K562 (cell line): ENCODE results near the gene NTSR2.

ENCODE experiments used
- BRD4 ChIP-seq: fragments of 200-600 bp; sonication (generic); IDR thresholded peaks from 2 replicates; pipeline ENCODE4 v1.6.1; 2017; ENCODE audit warnings: inconsistent platforms
- FOXP1 ChIP-seq: sonication (generic); formaldehyde crosslinking; IDR thresholded peaks from 2 replicates; pipeline ENCODE4 v1.8.0; 2022; ENCODE audit warnings: mild to moderate bottlenecking, missing genetic modification reagents
- JUNB ChIP-seq: fragments of 450-650 bp; formaldehyde crosslinking; conservative IDR thresholded peaks from 2 replicates; pipeline ENCODE4 v1.4.0; 2020; ENCODE audit warnings: mild to moderate bottlenecking
- JUND ChIP-seq, 2 experiments: IDR thresholded peaks; 2 replicates in 1 of 2; 3 replicates in 1 of 2; pipeline ENCODE4 v1.6.1; 2011; ENCODE audit warnings: borderline replicate concordance in 2 of 2, low read depth in 2 of 2, low read length in 2 of 2, improper control_type of control experiment in 1 of 2, missing biosample characterization in 1 of 2, missing genetic modification characterization in 1 of 2, missing genetic modification reagents in 1 of 2
- KDM4B ChIP-seq, 2 experiments: fragments of 450-650 bp in 1 of 2; sonication (generic) in 1 of 2; IDR thresholded peaks; 2 replicates each; pipeline ENCODE4 v1.6.1; 2016 to 2017; ENCODE audit warnings: borderline replicate concordance in 2 of 2, antibody characterized with exemption in 1 of 2, low read depth in 1 of 2, mild to moderate bottlenecking in 1 of 2
- POLR2A ChIP-seq: fragments of 450-650 bp; conservative IDR thresholded peaks from 2 replicates; pipeline ENCODE4 v1.6.1; 2016
- ZNF717 ChIP-seq: fragments of 250-450 bp; sonication (Bioruptor Pico); IDR thresholded peaks from 2 replicates; pipeline ENCODE4 v1.5.0; 2021
- TF ChIP-seq, protein P1 (sequence below): sonication (generic); formaldehyde crosslinking; IDR thresholded peaks from 2 replicates; pipeline ENCODE4 v1.9.0; 2022; ENCODE audit warnings: mild to moderate bottlenecking, missing genetic modification reagents
- TF ChIP-seq, protein P2 (sequence below): fragments of 250-450 bp; sonication (Bioruptor Pico); IDR thresholded peaks from 2 replicates; pipeline ENCODE4 v1.8.0; 2021; ENCODE audit warnings: borderline replicate concordance, mild to moderate bottlenecking, moderate library complexity; ENCODE audit not compliant: poor library complexity, severe bottlenecking
- TF ChIP-seq, protein P3 (sequence below): sonication (generic); formaldehyde crosslinking; IDR thresholded peaks from 2 replicates; pipeline ENCODE4 v1.8.0; 2022; ENCODE audit warnings: missing genetic modification reagents, mild to moderate bottlenecking, borderline replicate concordance
- TF ChIP-seq, protein P4 (sequence below): sonication (generic); formaldehyde crosslinking; IDR thresholded peaks from 2 replicates; pipeline ENCODE4 v1.8.0; 2023; ENCODE audit warnings: missing genetic modification reagents, mild to moderate bottlenecking, borderline replicate concordance
- TF ChIP-seq, protein P5 (sequence below), 3 experiments: IDR thresholded peaks in 2 of 3; conservative IDR thresholded peaks in 1 of 3; 2 replicates each; pipeline ENCODE4 v1.5.1; 2011 to 2012; ENCODE audit warnings: low read length in 3 of 3, mild to moderate bottlenecking in 3 of 3, control low read depth in 2 of 3, improper control_type of control experiment in 1 of 3, inconsistent platforms in 1 of 3, low read depth in 1 of 3, mixed read lengths in 1 of 3, moderate library complexity in 1 of 3; ENCODE audit not compliant: insufficient read depth in 2 of 3
- TF ChIP-seq, protein P6 (sequence below), 2 experiments: fragments of 450-650 bp; IDR thresholded peaks; 2 replicates each; pipeline ENCODE4 v1.6.1; 2016
- TF ChIP-seq, protein P7 (sequence below): sonication (generic); formaldehyde crosslinking; IDR thresholded peaks from 2 replicates; pipeline ENCODE4 v1.8.0; 2023; ENCODE audit warnings: mild to moderate bottlenecking, missing genetic modification reagents

DNA sequence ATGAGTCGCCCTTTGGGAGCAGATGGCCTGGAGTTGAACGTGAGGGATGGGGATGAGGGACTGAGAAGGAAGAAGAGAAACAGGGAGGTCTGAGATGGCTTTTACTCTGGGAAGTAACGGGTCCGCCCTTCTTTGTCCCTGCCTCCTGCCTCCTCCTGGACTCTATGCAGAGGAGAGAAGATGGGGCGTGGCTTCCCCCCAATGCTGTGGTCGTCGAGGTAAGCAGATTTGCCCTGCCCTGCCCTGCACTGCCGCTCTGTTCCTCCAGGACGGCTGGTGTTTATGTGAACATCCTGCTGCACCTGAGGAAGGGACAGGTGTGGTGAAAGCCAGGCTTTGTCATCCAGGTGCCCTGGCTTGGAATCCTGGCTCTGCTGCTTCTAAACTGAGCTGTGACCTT lies 13.5 kb upstream of the NTSR2 start:
- no peak for TF ChIP-seq JUNB
- TF ChIP-seq JUND (IDR thresholded peaks at IDR 0.05; ENCODE audit: borderline replicate concordance, low read depth, low read length): no peak
- TF ChIP-seq JUND (tag; IDR thresholded peaks at IDR 0.05; ENCODE audit: borderline replicate concordance, low read depth, low read length): no peak
- TF ChIP-seq KDM4B (IDR thresholded peaks at IDR 0.05; ENCODE audit: borderline replicate concordance in 2 of 2, low read depth in 1 of 2): no peak
- no peak for TF ChIP-seq BRD4
- TF ChIP-seq, protein P1, sequence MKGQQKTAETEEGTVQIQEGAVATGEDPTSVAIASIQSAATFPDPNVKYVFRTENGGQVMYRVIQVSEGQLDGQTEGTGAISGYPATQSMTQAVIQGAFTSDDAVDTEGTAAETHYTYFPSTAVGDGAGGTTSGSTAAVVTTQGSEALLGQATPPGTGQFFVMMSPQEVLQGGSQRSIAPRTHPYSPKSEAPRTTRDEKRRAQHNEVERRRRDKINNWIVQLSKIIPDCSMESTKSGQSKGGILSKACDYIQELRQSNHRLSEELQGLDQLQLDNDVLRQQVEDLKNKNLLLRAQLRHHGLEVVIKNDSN: no peak
- TF ChIP-seq, protein P2, sequence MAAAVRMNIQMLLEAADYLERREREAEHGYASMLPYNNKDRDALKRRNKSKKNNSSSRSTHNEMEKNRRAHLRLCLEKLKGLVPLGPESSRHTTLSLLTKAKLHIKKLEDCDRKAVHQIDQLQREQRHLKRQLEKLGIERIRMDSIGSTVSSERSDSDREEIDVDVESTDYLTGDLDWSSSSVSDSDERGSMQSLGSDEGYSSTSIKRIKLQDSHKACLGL: no peak
- TF ChIP-seq, protein P3, sequence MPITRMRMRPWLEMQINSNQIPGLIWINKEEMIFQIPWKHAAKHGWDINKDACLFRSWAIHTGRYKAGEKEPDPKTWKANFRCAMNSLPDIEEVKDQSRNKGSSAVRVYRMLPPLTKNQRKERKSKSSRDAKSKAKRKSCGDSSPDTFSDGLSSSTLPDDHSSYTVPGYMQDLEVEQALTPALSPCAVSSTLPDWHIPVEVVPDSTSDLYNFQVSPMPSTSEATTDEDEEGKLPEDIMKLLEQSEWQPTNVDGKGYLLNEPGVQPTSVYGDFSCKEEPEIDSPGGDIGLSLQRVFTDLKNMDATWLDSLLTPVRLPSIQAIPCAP (CRISPR knock-in tag): no peak
- TF ChIP-seq, protein P4, sequence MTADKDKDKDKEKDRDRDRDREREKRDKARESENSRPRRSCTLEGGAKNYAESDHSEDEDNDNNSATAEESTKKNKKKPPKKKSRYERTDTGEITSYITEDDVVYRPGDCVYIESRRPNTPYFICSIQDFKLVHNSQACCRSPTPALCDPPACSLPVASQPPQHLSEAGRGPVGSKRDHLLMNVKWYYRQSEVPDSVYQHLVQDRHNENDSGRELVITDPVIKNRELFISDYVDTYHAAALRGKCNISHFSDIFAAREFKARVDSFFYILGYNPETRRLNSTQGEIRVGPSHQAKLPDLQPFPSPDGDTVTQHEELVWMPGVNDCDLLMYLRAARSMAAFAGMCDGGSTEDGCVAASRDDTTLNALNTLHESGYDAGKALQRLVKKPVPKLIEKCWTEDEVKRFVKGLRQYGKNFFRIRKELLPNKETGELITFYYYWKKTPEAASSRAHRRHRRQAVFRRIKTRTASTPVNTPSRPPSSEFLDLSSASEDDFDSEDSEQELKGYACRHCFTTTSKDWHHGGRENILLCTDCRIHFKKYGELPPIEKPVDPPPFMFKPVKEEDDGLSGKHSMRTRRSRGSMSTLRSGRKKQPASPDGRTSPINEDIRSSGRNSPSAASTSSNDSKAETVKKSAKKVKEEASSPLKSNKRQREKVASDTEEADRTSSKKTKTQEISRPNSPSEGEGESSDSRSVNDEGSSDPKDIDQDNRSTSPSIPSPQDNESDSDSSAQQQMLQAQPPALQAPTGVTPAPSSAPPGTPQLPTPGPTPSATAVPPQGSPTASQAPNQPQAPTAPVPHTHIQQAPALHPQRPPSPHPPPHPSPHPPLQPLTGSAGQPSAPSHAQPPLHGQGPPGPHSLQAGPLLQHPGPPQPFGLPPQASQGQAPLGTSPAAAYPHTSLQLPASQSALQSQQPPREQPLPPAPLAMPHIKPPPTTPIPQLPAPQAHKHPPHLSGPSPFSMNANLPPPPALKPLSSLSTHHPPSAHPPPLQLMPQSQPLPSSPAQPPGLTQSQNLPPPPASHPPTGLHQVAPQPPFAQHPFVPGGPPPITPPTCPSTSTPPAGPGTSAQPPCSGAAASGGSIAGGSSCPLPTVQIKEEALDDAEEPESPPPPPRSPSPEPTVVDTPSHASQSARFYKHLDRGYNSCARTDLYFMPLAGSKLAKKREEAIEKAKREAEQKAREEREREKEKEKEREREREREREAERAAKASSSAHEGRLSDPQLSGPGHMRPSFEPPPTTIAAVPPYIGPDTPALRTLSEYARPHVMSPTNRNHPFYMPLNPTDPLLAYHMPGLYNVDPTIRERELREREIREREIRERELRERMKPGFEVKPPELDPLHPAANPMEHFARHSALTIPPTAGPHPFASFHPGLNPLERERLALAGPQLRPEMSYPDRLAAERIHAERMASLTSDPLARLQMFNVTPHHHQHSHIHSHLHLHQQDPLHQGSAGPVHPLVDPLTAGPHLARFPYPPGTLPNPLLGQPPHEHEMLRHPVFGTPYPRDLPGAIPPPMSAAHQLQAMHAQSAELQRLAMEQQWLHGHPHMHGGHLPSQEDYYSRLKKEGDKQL (CRISPR knock-in tag): no peak
- TF ChIP-seq, protein P5, sequence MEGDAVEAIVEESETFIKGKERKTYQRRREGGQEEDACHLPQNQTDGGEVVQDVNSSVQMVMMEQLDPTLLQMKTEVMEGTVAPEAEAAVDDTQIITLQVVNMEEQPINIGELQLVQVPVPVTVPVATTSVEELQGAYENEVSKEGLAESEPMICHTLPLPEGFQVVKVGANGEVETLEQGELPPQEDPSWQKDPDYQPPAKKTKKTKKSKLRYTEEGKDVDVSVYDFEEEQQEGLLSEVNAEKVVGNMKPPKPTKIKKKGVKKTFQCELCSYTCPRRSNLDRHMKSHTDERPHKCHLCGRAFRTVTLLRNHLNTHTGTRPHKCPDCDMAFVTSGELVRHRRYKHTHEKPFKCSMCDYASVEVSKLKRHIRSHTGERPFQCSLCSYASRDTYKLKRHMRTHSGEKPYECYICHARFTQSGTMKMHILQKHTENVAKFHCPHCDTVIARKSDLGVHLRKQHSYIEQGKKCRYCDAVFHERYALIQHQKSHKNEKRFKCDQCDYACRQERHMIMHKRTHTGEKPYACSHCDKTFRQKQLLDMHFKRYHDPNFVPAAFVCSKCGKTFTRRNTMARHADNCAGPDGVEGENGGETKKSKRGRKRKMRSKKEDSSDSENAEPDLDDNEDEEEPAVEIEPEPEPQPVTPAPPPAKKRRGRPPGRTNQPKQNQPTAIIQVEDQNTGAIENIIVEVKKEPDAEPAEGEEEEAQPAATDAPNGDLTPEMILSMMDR (IDR thresholded peaks at IDR 0.05 in 2 of 3, conservative IDR thresholded peaks at IDR 0.05 in 1 of 3; ENCODE audit: insufficient read depth in 2 of 3, low read depth in 1 of 3, low read length in 3 of 3): no peak
- TF ChIP-seq, protein P6, sequence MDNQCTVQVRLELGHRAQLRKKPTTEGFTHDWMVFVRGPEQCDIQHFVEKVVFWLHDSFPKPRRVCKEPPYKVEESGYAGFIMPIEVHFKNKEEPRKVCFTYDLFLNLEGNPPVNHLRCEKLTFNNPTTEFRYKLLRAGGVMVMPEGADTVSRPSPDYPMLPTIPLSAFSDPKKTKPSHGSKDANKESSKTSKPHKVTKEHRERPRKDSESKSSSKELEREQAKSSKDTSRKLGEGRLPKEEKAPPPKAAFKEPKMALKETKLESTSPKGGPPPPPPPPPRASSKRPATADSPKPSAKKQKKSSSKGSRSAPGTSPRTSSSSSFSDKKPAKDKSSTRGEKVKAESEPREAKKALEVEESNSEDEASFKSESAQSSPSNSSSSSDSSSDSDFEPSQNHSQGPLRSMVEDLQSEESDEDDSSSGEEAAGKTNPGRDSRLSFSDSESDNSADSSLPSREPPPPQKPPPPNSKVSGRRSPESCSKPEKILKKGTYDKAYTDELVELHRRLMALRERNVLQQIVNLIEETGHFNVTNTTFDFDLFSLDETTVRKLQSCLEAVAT (IDR thresholded peaks at IDR 0.05): no peak
- no peak for TF ChIP-seq ZNF717 (CRISPR knock-in tag)
- no peak for TF ChIP-seq POLR2A
- TF ChIP-seq, protein P7, sequence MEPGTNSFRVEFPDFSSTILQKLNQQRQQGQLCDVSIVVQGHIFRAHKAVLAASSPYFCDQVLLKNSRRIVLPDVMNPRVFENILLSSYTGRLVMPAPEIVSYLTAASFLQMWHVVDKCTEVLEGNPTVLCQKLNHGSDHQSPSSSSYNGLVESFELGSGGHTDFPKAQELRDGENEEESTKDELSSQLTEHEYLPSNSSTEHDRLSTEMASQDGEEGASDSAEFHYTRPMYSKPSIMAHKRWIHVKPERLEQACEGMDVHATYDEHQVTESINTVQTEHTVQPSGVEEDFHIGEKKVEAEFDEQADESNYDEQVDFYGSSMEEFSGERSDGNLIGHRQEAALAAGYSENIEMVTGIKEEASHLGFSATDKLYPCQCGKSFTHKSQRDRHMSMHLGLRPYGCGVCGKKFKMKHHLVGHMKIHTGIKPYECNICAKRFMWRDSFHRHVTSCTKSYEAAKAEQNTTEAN (CRISPR knock-in tag): no peak
- no peak for TF ChIP-seq FOXP1
